Measurements from ENCODE around the gene PPFIBP2.
"Not testable (repeated sequence)": the region's sequence is repeated elsewhere in the genome, so short reads cannot be mapped to it uniquely, and the experiment has no call there.

The PPFIBP2 gene

DNA sequence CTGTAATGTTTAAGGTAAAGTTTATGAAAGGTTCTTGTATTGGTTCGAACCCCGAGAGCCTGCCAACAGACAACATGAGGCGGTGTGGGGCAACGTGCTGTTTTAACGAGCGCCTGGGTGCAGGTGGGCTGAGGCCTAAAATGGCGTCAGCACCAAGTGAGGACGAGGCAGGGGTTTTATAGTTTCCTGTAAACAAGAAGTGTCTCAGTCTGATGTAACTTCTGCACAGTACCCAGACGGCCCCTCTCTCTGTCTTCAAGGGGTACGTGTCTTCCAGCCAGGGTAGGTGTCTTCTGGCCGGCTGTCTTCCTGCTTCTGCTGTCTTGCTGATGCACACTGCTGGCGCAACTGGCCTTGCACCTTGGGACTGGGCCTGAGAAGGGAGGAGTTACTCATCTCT is 2.7 kb downstream of the PPFIBP2 start:
- H3K4ac ChIP-seq (ENCODE audit: low read length): no peak overlapping the region
- no peak overlapping the region for H2AK5ac ChIP-seq (ENCODE audit: low read depth, low read length)
- WGBS, 2 donors (ENCODE audit: extremely low coverage in 2 of 2, insufficient read length in 2 of 2, insufficient replicate concordance in 1 of 2): no CpG with 5 or more reads among the region's 12 CpGs
- no peak overlapping the region for H3K14ac ChIP-seq (ENCODE audit: low read length)
- no peak overlapping the region for H2BK120ac ChIP-seq (ENCODE audit: low read depth, low read length)
- no peak overlapping the region for H2BK12ac ChIP-seq (ENCODE audit: low read length)
- H3K18ac ChIP-seq (ENCODE audit: low read length): no peak overlapping the region
- no peak overlapping the region for H2BK15ac ChIP-seq (ENCODE audit: low read length)
- no peak overlapping the region for H3K27ac ChIP-seq (replicated peaks; ENCODE audit: low read length)
- H3K23ac ChIP-seq (ENCODE audit: low read depth, low read length, poor library complexity): no peak overlapping the region
- no peaks in the 10 kb centered on the region for H3K36me3 ChIP-seq (replicated peaks in 1 of 2; ENCODE audit: control insufficient read depth in 2 of 2, insufficient read depth in 2 of 2, low read length in 2 of 2)
- peaks cover 0 to 72% (median 13%) of the 10 kb centered on the region in 3 experiments for H3K27me3 ChIP-seq (ENCODE audit: control insufficient read depth in 3 of 3, insufficient read depth in 3 of 3, low read depth in 1 of 3, low read length in 3 of 3)
- H4K91ac ChIP-seq (ENCODE audit: low read depth, low read length, poor library complexity): no peak overlapping the region
- no peak overlapping the region for H3K4me3 ChIP-seq (ENCODE audit: low read length in 2 of 2)
- no peak overlapping the region for H4K8ac ChIP-seq (ENCODE audit: low read depth, low read length)
- H3K9ac ChIP-seq (ENCODE audit: low read depth, low read length, poor library complexity): no peak overlapping the region
- H3K9me3 ChIP-seq (replicated peaks in 1 of 2; ENCODE audit: control insufficient read depth in 2 of 2, insufficient read depth in 1 of 2, low read depth in 1 of 2, low read length in 2 of 2): no peaks in the 10 kb centered on the region
- peaks cover 6 to 10% of the 10 kb centered on the region in 2 donors for H3K4me1 ChIP-seq (ENCODE audit: control insufficient read depth in 2 of 2, insufficient read depth in 1 of 2, low read depth in 1 of 2, low read length in 2 of 2)
- DNase-seq (ENCODE audit: low spot score): no peak
- no peak overlapping the region for H3K4me2 ChIP-seq (ENCODE audit: insufficient read depth, low read length, poor library complexity, severe bottlenecking)
- no peak overlapping the region for H2BK5ac ChIP-seq (ENCODE audit: low read length)
- no peak overlapping the region for H2AFZ ChIP-seq (ENCODE audit: low read length)
- no peaks in the 10 kb centered on the region for H3K79me1 ChIP-seq (ENCODE audit: low read depth, low read length)

- not testable (repeated sequence) for H3K9me3 ChIP-seq (replicated peaks in 1 of 2; ENCODE audit: control insufficient read depth in 2 of 2, insufficient read depth in 1 of 2, low read depth in 1 of 2, low read length in 2 of 2); H3K14ac ChIP-seq (ENCODE audit: low read length); H3K4me1 ChIP-seq (ENCODE audit: control insufficient read depth in 2 of 2, insufficient read depth in 1 of 2, low read depth in 1 of 2, low read length in 2 of 2); H3K27ac ChIP-seq (replicated peaks; ENCODE audit: low read length); H3K36me3 ChIP-seq (replicated peaks in 1 of 2; ENCODE audit: control insufficient read depth in 2 of 2, insufficient read depth in 2 of 2, low read length in 2 of 2); H2BK12ac ChIP-seq (ENCODE audit: low read length); DNase-seq (ENCODE audit: low spot score); H2AFZ ChIP-seq (ENCODE audit: low read length); H3K4me2 ChIP-seq (ENCODE audit: insufficient read depth, low read length, poor library complexity, severe bottlenecking); H3K79me1 ChIP-seq (ENCODE audit: low read depth, low read length); H2BK15ac ChIP-seq (ENCODE audit: low read length); H2BK5ac ChIP-seq (ENCODE audit: low read length); H4K91ac ChIP-seq (ENCODE audit: low read depth, low read length, poor library complexity); H3K18ac ChIP-seq (ENCODE audit: low read length); H3K4ac ChIP-seq (ENCODE audit: low read length); H3K4me3 ChIP-seq (ENCODE audit: low read length in 2 of 2); H3K23ac ChIP-seq (ENCODE audit: low read depth, low read length, poor library complexity); H4K8ac ChIP-seq (ENCODE audit: low read depth, low read length); H2AK5ac ChIP-seq (ENCODE audit: low read depth, low read length); H3K9ac ChIP-seq (ENCODE audit: low read depth, low read length, poor library complexity)
- H2BK120ac ChIP-seq (ENCODE audit: low read depth, low read length): peak overlapping the region; percentile 93
- WGBS, 2 donors (ENCODE audit: extremely low coverage in 2 of 2, insufficient read length in 2 of 2, insufficient replicate concordance in 1 of 2): no CpG with 5 or more reads among the region's 13 CpGs
- peaks cover 0 to 64% (median 13%) of the 10 kb centered on the region in 3 experiments for H3K27me3 ChIP-seq (ENCODE audit: control insufficient read depth in 3 of 3, insufficient read depth in 3 of 3, low read depth in 1 of 3, low read length in 3 of 3)
These were observed 3.9 kb downstream of the PPFIBP2 start for GRCh38 chr11:7517743-7518142.

DNA sequence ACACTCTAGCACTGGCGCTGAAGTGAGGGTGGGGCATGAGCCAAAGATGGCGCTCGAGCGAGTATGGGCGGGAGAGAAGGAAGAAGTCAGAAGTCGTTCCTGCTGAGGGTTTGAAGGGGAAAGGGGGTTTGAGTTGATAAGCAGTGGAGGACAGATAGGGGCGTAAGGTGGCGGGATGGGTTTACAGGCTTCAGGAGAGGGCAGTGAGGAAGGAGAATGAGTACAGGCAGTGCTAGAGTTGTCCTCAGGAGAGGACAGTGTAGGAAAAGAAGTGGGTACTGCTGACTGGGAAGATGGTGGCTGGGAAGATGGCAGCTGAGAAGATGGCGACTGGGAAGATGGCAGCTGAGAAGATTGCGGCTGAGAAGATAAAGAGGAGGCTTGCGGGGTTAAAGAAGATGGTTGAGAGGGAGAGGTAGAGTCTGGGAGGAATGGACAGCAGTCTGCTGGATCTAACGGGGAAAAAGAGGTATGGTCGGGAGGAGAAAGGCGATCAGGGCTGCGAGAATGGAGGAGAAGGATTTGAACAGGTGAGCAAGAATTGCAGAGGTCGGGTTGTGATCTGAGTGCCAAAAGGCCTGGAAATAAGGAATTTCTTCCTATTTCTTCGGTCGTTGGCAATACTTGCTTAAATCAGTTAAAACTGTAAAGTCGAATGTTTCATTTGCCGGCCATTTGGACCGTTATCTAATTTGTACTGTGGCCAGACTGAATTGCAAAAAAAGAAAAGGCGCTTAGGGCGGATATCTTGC is 5.2 kb downstream of the PPFIBP2 start:
- H3K18ac ChIP-seq (ENCODE audit: low read length): no peak overlapping the region
- H2AFZ ChIP-seq (ENCODE audit: low read length): no peak overlapping the region
- peaks cover 0 to 4% of the 10 kb centered on the region in 2 donors for H3K4me1 ChIP-seq (ENCODE audit: control insufficient read depth in 2 of 2, insufficient read depth in 1 of 2, low read depth in 1 of 2, low read length in 2 of 2)
- H3K4me2 ChIP-seq (ENCODE audit: insufficient read depth, low read length, poor library complexity, severe bottlenecking): no peak overlapping the region
- no peak overlapping the region for H4K91ac ChIP-seq (ENCODE audit: low read depth, low read length, poor library complexity)
- H2BK5ac ChIP-seq (ENCODE audit: low read length): no peak overlapping the region
- H4K8ac ChIP-seq (ENCODE audit: low read depth, low read length): no peak overlapping the region
- H3K4ac ChIP-seq (ENCODE audit: low read length): no peak overlapping the region
- H3K27ac ChIP-seq (replicated peaks; ENCODE audit: low read length): no peak overlapping the region
- no peak for DNase-seq (ENCODE audit: low spot score)
- no peak overlapping the region for H2BK15ac ChIP-seq (ENCODE audit: low read length)
- H2BK120ac ChIP-seq (ENCODE audit: low read depth, low read length): no peak overlapping the region
- 100% methylated on average over 3 of the region's 23 CpGs; no CpG with 5 or more reads in 1 of the 2 donors for WGBS, 2 donors (ENCODE audit: extremely low coverage in 2 of 2, insufficient read length in 2 of 2, insufficient replicate concordance in 1 of 2)
- H3K9ac ChIP-seq (ENCODE audit: low read depth, low read length, poor library complexity): no peak overlapping the region
- H3K79me1 ChIP-seq (ENCODE audit: low read depth, low read length): no peaks in the 10 kb centered on the region
- no peak overlapping the region for H3K14ac ChIP-seq (ENCODE audit: low read length)
- no peak overlapping the region for H2AK5ac ChIP-seq (ENCODE audit: low read depth, low read length)
- no peak overlapping the region for H2BK12ac ChIP-seq (ENCODE audit: low read length)
- peaks cover 0 to 62% (median 12%) of the 10 kb centered on the region in 3 experiments for H3K27me3 ChIP-seq (ENCODE audit: control insufficient read depth in 3 of 3, insufficient read depth in 3 of 3, low read depth in 1 of 3, low read length in 3 of 3)
- H3K23ac ChIP-seq (ENCODE audit: low read depth, low read length, poor library complexity): no peak overlapping the region
- H3K36me3 ChIP-seq (replicated peaks in 1 of 2; ENCODE audit: control insufficient read depth in 2 of 2, insufficient read depth in 2 of 2, low read length in 2 of 2): no peaks in the 10 kb centered on the region
- H3K4me3 ChIP-seq (ENCODE audit: low read length in 2 of 2): no peak overlapping the region
- H3K9me3 ChIP-seq (replicated peaks in 1 of 2; ENCODE audit: control insufficient read depth in 2 of 2, insufficient read depth in 1 of 2, low read depth in 1 of 2, low read length in 2 of 2): no peaks in the 10 kb centered on the region

GRCh38 chr11:7520011-7520942 is 6.5 kb downstream of the PPFIBP2 start:
- no peak overlapping the region for H2AFZ ChIP-seq (ENCODE audit: low read length)
- no CpG with 5 or more reads among the region's 18 CpGs for WGBS, 2 donors (ENCODE audit: extremely low coverage in 2 of 2, insufficient read length in 2 of 2, insufficient replicate concordance in 1 of 2)

More at GRCh38 chr11:7520011-7520942, 6.5 kb downstream of the PPFIBP2 start:
- no peak overlapping the region for H2BK5ac ChIP-seq (ENCODE audit: low read length)
- H2BK120ac ChIP-seq (ENCODE audit: low read depth, low read length): no peak overlapping the region
- no peak overlapping the region for H3K4me2 ChIP-seq (ENCODE audit: insufficient read depth, low read length, poor library complexity, severe bottlenecking)
- no peak overlapping the region for H3K14ac ChIP-seq (ENCODE audit: low read length)
- H3K4ac ChIP-seq (ENCODE audit: low read length): no peak overlapping the region
- peaks cover 0 to 56% (median 4%) of the 10 kb centered on the region in 3 experiments for H3K27me3 ChIP-seq (ENCODE audit: control insufficient read depth in 3 of 3, insufficient read depth in 3 of 3, low read depth in 1 of 3, low read length in 3 of 3)
- H3K36me3 ChIP-seq (replicated peaks in 1 of 2; ENCODE audit: control insufficient read depth in 2 of 2, insufficient read depth in 2 of 2, low read length in 2 of 2): no peaks in the 10 kb centered on the region
- no peak overlapping the region for H3K4me3 ChIP-seq (ENCODE audit: low read length in 2 of 2)
- H2BK12ac ChIP-seq (ENCODE audit: low read length): no peak overlapping the region
- H4K8ac ChIP-seq (ENCODE audit: low read depth, low read length): no peak overlapping the region
- H3K18ac ChIP-seq (ENCODE audit: low read length): no peak overlapping the region
- H3K4me1 ChIP-seq (ENCODE audit: control insufficient read depth in 2 of 2, insufficient read depth in 1 of 2, low read depth in 1 of 2, low read length in 2 of 2): no peaks in the 10 kb centered on the region
- H2BK15ac ChIP-seq (ENCODE audit: low read length): no peak overlapping the region
- H3K9me3 ChIP-seq (replicated peaks in 1 of 2; ENCODE audit: control insufficient read depth in 2 of 2, insufficient read depth in 1 of 2, low read depth in 1 of 2, low read length in 2 of 2): no peaks in the 10 kb centered on the region
- no peaks in the 10 kb centered on the region for H3K79me1 ChIP-seq (ENCODE audit: low read depth, low read length)
- no peak overlapping the region for H4K91ac ChIP-seq (ENCODE audit: low read depth, low read length, poor library complexity)
- no peak overlapping the region for H3K27ac ChIP-seq (replicated peaks; ENCODE audit: low read length)
- DNase-seq (ENCODE audit: low spot score): no peak
- no peak overlapping the region for H3K9ac ChIP-seq (ENCODE audit: low read depth, low read length, poor library complexity)
- H2AK5ac ChIP-seq (ENCODE audit: low read depth, low read length): no peak overlapping the region
- H3K23ac ChIP-seq (ENCODE audit: low read depth, low read length, poor library complexity): no peak overlapping the region

Measured in neuronal stem cell (in vitro differentiated cells).